Measurements from ENCODE around the gene ASIC4. TPM values are rescaled to one million over a fixed set of nuclear protein-coding genes. Genes with fewer than 3 reads are reported as not detected.

Gene ASIC4
- total and polyA plus RNA-seq, 2 of the 4 experiments (the other 2 are of a cell fraction), result 0.10 TPM; not detected in 1

DNA sequence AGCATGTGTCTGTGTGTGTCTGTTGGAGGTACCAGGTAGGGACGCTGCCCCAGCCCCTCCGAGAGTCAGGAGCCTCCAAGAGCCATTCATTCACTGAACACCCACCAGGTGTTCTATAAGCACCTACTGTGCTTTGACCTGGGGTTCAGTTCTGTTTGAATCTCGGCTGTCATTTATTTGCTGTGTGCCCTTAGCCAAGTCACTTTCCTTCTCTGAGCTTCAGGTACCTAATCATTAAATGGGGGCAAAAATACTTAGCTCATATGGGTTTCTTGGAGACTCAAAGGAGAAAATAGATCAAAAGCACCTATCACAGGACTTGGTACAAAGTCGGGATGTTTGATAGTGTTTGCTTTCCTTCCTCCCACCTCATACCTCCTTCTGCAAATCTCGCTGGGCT, 13.2 kb downstream of the ASIC4 start:
- DNase-seq, result no peak
- H2BK20ac ChIP-seq (ENCODE audit: low read depth, low read length), result no peak overlapping the region
- H3K18ac ChIP-seq (ENCODE audit: low read depth, low read length), result no peak overlapping the region
- peaks cover 58% of the 10 kb centered on the region for H3K27me3 ChIP-seq (ENCODE audit: control insufficient read depth, insufficient read depth, low read length)
- no peaks in the 10 kb centered on the region for H3K9me1 ChIP-seq (ENCODE audit: insufficient read depth, low read length)
- H2AFZ ChIP-seq (replicated peaks; ENCODE audit: low read length, poor library complexity), result no peak overlapping the region
- H3K36me3 ChIP-seq (ENCODE audit: control insufficient read depth, insufficient read depth, low read length), result no peaks in the 10 kb centered on the region
- H4K20me1 ChIP-seq (ENCODE audit: insufficient read depth, low read length), result no peaks in the 10 kb centered on the region
- no TSS peak for BruUV-seq (replicated peaks)
- no CpG with 5 or more reads among the region's 5 CpGs for WGBS, 2 experiments (ENCODE audit: extremely low coverage in 2 of 2, insufficient read length in 1 of 2)
- H2BK5ac ChIP-seq (ENCODE audit: low read depth, low read length, poor library complexity, severe bottlenecking), result no peak overlapping the region
- dilution Hi-C loops (cut with HindIII; ENCODE audit: low sequenced_read_pairs, unreplicated experiment) (no loop called here), in situ Hi-C loops (cut with MboI; ENCODE audit: low sequenced_read_pairs) (no loop called here), intact Hi-C loops (cut with micrococcal nuclease) (no loop called here)
- no peak overlapping the region for H4K91ac ChIP-seq (ENCODE audit: insufficient read depth, low read depth, low read length)
- no peak overlapping the region for H4K8ac ChIP-seq (ENCODE audit: low read depth in 2 of 2, low read length in 2 of 2)
- H2AK5ac ChIP-seq (ENCODE audit: low read depth, low read length), result no peak overlapping the region
- H3K9me3 ChIP-seq (ENCODE audit: control insufficient read depth, insufficient read depth, low read length), result no peaks in the 10 kb centered on the region
- H3K56ac ChIP-seq (ENCODE audit: extremely low read depth, insufficient read depth, low read length), result no peak overlapping the region
- no peak overlapping the region for H3K4me3 ChIP-seq (ENCODE audit: insufficient read depth, low read depth, low read length)
- ChIA-PET POLR2A (ENCODE audit: unreplicated experiment) (no interaction called here), CTCF (interaction anchor here (0.6 to 1.9 kb wide), 2 partner anchors 32 to 182 kb away, joined by 3 to 6 read pairs; a partner anchor contains a TSS)
- H2AK9ac ChIP-seq (replicated peaks; ENCODE audit: low read depth, low read length, poor library complexity), result no peak overlapping the region
- no peak overlapping the region for H4K5ac ChIP-seq (ENCODE audit: low read depth, low read length)
- peaks cover 3% of the 10 kb centered on the region for H3K4me1 ChIP-seq (ENCODE audit: control insufficient read depth, insufficient read depth, low read length)
- no peak overlapping the region for H3K4ac ChIP-seq (ENCODE audit: low read depth, low read length)
- ATAC-seq (ENCODE audit: low read depth), result no peak
- H3K79me1 ChIP-seq (ENCODE audit: low read depth in 1 of 2, low read length in 2 of 2), result no peaks in the 10 kb centered on the region
- no peak overlapping the region for H3K23ac ChIP-seq (ENCODE audit: low read depth, low read length)
- no peak overlapping the region for H3K4me2 ChIP-seq (ENCODE audit: low read depth, low read length)
- H3K27ac ChIP-seq (ENCODE audit: insufficient read depth, low read length), result no peak overlapping the region
- TF ChIP-seq BHLHE40 (IDR thresholded peaks at IDR 0.05; ENCODE audit: low read depth, low read length) (no peak), USF2 (IDR thresholded peaks at IDR 0.05; ENCODE audit: low read depth, low read length) (no peak), MXI1 (IDR thresholded peaks at IDR 0.05; ENCODE audit: borderline replicate concordance, low read depth, low read length) (no peak), FOS (IDR thresholded peaks at IDR 0.05; ENCODE audit: low read depth, low read length) (no peak), NFE2L2 (IDR thresholded peaks at IDR 0.05; ENCODE audit: low read depth, low read length) (no peak), RFX5 (IDR thresholded peaks at IDR 0.05; ENCODE audit: low read depth, low read length) (no peak), CTCF (conservative IDR thresholded peaks at IDR 0.05; ENCODE audit: low read depth, low read length) (no peak), MAZ (IDR thresholded peaks at IDR 0.05; ENCODE audit: borderline replicate concordance, low read depth, low read length) (no peak), CEBPB (IDR thresholded peaks at IDR 0.05; ENCODE audit: low read depth, low read length) (no peak), SMC3 (IDR thresholded peaks at IDR 0.05; ENCODE audit: low read depth, low read length) (no peak), MAFK (IDR thresholded peaks at IDR 0.05; ENCODE audit: low read depth, low read length) (no peak), POLR2A (IDR thresholded peaks at IDR 0.05; ENCODE audit: low read depth, low read length) (no peak), RCOR1 (IDR thresholded peaks at IDR 0.05; ENCODE audit: insufficient replicate concordance, low read length) (no peak), RAD21 (IDR thresholded peaks at IDR 0.05; ENCODE audit: low read length) (no peak), ELK1 (IDR thresholded peaks at IDR 0.05; ENCODE audit: borderline replicate concordance, low read depth, low read length) (no peak), CHD1 (IDR thresholded peaks at IDR 0.05; ENCODE audit: low read depth, low read length) (no peak)
- H3K14ac ChIP-seq (replicated peaks; ENCODE audit: low read depth, low read length), result no peak overlapping the region
- no peak overlapping the region for H3K9ac ChIP-seq (ENCODE audit: low read depth, low read length)
- H2BK15ac ChIP-seq (ENCODE audit: low read depth, low read length), result no peak overlapping the region
- no peak overlapping the region for H2BK120ac ChIP-seq (ENCODE audit: low read depth, low read length)
